Endothelial cell of umbilical vein (primary cell): ENCODE data around the gene CNTNAP1. TPM values are rescaled to one million over a fixed set of nuclear protein-coding genes. Genes with fewer than 3 reads are reported as not detected.

Experiments used
- BruUV-seq: library from RNA; stranded (reverse); fragments of 400-500 nt; replicated peaks from 2 replicates; lab custom pipeline; 2021; lab: Mats Ljungman, UMichigan
- CTCF ChIA-PET: fragments of 300-600, 350-600 bp; sonication (Branson Sonifier 250); formaldehyde crosslinking; loops from one replicate; lab custom pipeline; 2021; ENCODE audit warnings: antibody characterized with exemption, inconsistent platforms; lab: Charles Lee
- POLR2A ChIA-PET: fragments of 300-600, 350-600 bp; sonication (Branson Sonifier 250); formaldehyde crosslinking; loops from one replicate; lab custom pipeline; 2021; ENCODE audit warnings: antibody characterized with exemption, inconsistent platforms; lab: Charles Lee
- DNase-seq: peaks from one replicate; pipeline ENCODE4 v3.0.0-alpha.2; 2011; ENCODE audit warnings: low read depth, low spot score
- FAIRE-seq: peaks from 2 replicates; lab custom pipeline; 2011; peaks lifted over from hg19 to GRCh38; lab: Jason Lieb, UNC
- H2AFZ ChIP-seq: 2 replicates; pipeline ENCODE4 v1.6.0; 2012; ENCODE audit warnings: low read depth, low read length, control low read depth, inconsistent platforms
- H3K27ac ChIP-seq: 2 replicates; pipeline ENCODE4 v1.5.1; 2011; ENCODE audit warnings: low read depth, mild to moderate bottlenecking, control low read depth, low read length, moderate library complexity; ENCODE audit not compliant: insufficient read depth
- H3K27me3 ChIP-seq, 2 experiments: 2 replicates each; pipeline versions ENCODE4 v1.6.0 to v1.6.1; 2011; ENCODE audit warnings: low read length in 2 of 2, mixed read lengths in 1 of 2; ENCODE audit not compliant: control insufficient read depth in 2 of 2, insufficient read depth in 2 of 2
- H3K36me3 ChIP-seq, 2 experiments: 2 replicates in 1 of 2; 3 replicates in 1 of 2; pipeline ENCODE4 v1.5.1; 2011; ENCODE audit warnings: low read length in 2 of 2, mild to moderate bottlenecking in 1 of 2, moderate library complexity in 1 of 2; ENCODE audit not compliant: control insufficient read depth in 2 of 2, insufficient read depth in 2 of 2; ENCODE audit errors: extremely low read depth in 1 of 2
- H3K4me1 ChIP-seq: 3 replicates; pipeline ENCODE4 v1.5.1; 2011; ENCODE audit warnings: mild to moderate bottlenecking, low read length; ENCODE audit not compliant: control insufficient read depth, insufficient read depth; ENCODE audit errors: extremely low read depth
- H3K4me2 ChIP-seq: 2 replicates; pipeline ENCODE4 v1.6.1; 2011; ENCODE audit warnings: low read length, control low read depth, mixed read lengths; ENCODE audit not compliant: insufficient read depth
- H3K4me3 ChIP-seq, 3 experiments: fragments of 200-600 bp in 1 of 3; sonication (generic), shearing (Covaris generic) in 1 of 3; replicated peaks in 1 of 3; 2 replicates each; pipeline ENCODE4 v1.5.1; 2011 to 2016; ENCODE audit warnings: control low read depth in 3 of 3, low read length in 3 of 3, mild to moderate bottlenecking in 2 of 3, inconsistent platforms in 1 of 3, low read depth in 1 of 3, moderate library complexity in 1 of 3; ENCODE audit not compliant: insufficient read depth in 1 of 3
- H3K79me2 ChIP-seq: 2 replicates; pipeline ENCODE4 v1.6.0; 2012; ENCODE audit warnings: low read length, inconsistent platforms; ENCODE audit not compliant: control insufficient read depth, insufficient read depth
- H3K9ac ChIP-seq: replicated peaks from 2 replicates; pipeline ENCODE3; 2011; ENCODE audit warnings: low read length, control low read depth; ENCODE audit not compliant: insufficient read depth; ENCODE audit errors: extremely low read depth
- H3K9me1 ChIP-seq: replicated peaks from 3 replicates; pipeline ENCODE4 v1.6.0; 2011; ENCODE audit warnings: mild to moderate bottlenecking, low read length; ENCODE audit not compliant: control insufficient read depth, insufficient read depth; ENCODE audit errors: extremely low read depth
- H3K9me3 ChIP-seq: replicated peaks from 2 replicates; pipeline ENCODE4 v1.5.1; 2012; ENCODE audit warnings: low read length, inconsistent platforms; ENCODE audit not compliant: control insufficient read depth, insufficient read depth
- H4K20me1 ChIP-seq: replicated peaks from 2 replicates; pipeline ENCODE3; 2011; ENCODE audit warnings: mild to moderate bottlenecking, low read length; ENCODE audit not compliant: control insufficient read depth, insufficient read depth; ENCODE audit errors: extremely low read depth
- FOS ChIP-seq: IDR thresholded peaks from 2 replicates; pipeline ENCODE4 v1.6.1; 2011; ENCODE audit warnings: mild to moderate bottlenecking, low read length, moderate library complexity, borderline replicate concordance; ENCODE audit not compliant: insufficient read depth
- GATA2 ChIP-seq: IDR thresholded peaks from 2 replicates; pipeline ENCODE4 v1.7.0; 2011; ENCODE audit warnings: low read depth, mild to moderate bottlenecking, moderate library complexity, mixed read lengths, low read length; ENCODE audit not compliant: insufficient read length, insufficient read depth
- MYC ChIP-seq: IDR thresholded peaks from one replicate; pipeline ENCODE4 v1.6.1; 2011; ENCODE audit warnings: mild to moderate bottlenecking, low read depth, low read length
- POLR2AphosphoS5 ChIP-seq: IDR thresholded peaks from 2 replicates; pipeline ENCODE4 v1.6.1; 2012; ENCODE audit warnings: low read depth, mild to moderate bottlenecking, control low read depth, low read length, moderate library complexity; ENCODE audit not compliant: insufficient read depth
- dilution Hi-C: fragments of 300-500 bp; cut with MboI; formaldehyde crosslinking; loops from one replicate; pipeline ENCODE4 v1.15.0; 2019; ENCODE audit warnings: low sequenced_read_pairs; ENCODE audit not compliant: extremely low pct_ligation_motif_present
- intact Hi-C: fragments of 100-400 bp; cut with micrococcal nuclease; formaldehyde crosslinking; loops from one replicate; pipeline ENCODE4 v1.10.0; 2022
- polyA plus RNA-seq, 4 experiments: library from polyadenylated mRNA; depleted of rRNA in 3 of 4; stranded (reverse) in 3 of 4; unstranded in 1 of 4; fragments of >200 nt; gene quantifications; 2 replicates each; pipeline versions ENCODE4 v1.2.1 to v1.2.3, GENCODE V29; 2011 to 2012; ENCODE audit warnings: missing spikeins in 1 of 4
- total RNA-seq: library from RNA; stranded (reverse); gene quantifications from 2 replicates; pipeline ENCODE4 v1.2.3, GENCODE V29; 2021
- TF ChIP-seq, protein P1 (sequence below), 2 donors: IDR thresholded peaks; 1 replicate in 1 of 2; 2 replicates in 1 of 2; pipeline ENCODE4 v1.5.1; 2011; ENCODE audit warnings: low read length in 2 of 2, mild to moderate bottlenecking in 2 of 2, moderate library complexity in 2 of 2, control low read depth in 1 of 2, inconsistent platforms in 1 of 2, low read depth in 1 of 2; ENCODE audit not compliant: insufficient read depth in 1 of 2; ENCODE audit errors: extremely low read depth in 1 of 2

The CNTNAP1 gene
- total and polyA plus RNA-seq, 2 donors (not counting 3 experiments of a cell fraction or from before 2014, with no cell fraction given) = 26.3 to 44.8 TPM

DNA sequence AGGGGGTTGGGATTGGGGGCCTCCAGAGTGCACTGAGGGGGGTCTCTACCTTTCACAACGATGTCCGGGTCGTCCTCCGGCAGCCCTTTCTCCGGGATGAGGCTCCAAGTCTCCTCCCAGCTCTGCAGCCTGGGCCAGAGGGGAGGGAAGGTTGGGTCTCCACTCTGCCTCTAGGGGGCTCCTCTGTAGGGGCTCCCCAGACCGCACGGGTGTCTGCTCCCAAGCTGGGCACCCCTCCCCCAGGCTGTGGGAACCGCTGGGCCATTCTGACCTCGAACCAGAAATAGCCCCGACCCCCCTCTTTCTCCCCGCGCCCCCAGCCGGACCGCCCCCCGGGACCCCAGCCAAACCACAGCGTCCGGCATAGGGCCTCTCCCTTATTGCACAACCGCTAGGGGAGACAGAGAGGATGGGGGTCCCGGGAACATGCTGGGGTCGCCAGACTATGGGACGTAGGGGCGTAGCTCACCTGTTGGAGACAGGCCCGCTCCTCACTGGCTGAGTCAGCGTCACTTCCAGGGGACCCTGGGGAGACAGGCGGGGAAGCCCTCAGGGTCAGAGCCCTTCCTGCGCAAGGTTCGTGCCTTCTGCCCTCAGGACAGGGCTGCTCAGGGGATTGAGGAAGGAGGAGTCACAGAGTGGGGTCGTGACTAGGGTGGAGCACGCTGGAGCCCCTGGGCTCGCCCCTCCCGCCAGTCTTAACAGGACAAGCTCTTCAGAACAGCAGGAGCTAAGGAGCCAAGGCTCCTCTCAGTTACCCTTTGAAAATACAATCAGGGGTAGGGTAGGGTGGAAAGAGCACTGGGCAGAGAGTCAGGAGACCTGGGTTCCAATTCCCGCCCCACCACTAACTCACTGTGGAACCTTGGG, 8.2 kb upstream of the CNTNAP1 start:
- ChIA-PET POLR2A (no interaction called here), CTCF (interaction anchor here (0.8 to 8.3 kb wide), 9 partner anchors 9 to 100 kb away, joined by 3 to 109 read pairs (median 7); partner anchors contain the start of genes CNTNAP1, PSMC3IP, RETREG3 and TUBG1)
- Histone ChIP-seq H3K4me3 (no peak overlapping the region), H3K9ac (no peak overlapping the region), H3K9me3 (no peaks in the 10 kb centered on the region), H3K36me3 (peaks cover 5 to 19% of the 10 kb centered on the region in 2 experiments), H3K79me2 (no peaks in the 10 kb centered on the region), H3K4me2 (no peak overlapping the region), H3K9me1 (no peaks in the 10 kb centered on the region), H3K27me3 (no peaks in the 10 kb centered on the region), H4K20me1 (no peaks in the 10 kb centered on the region), H3K4me1 (peaks cover 22% of the 10 kb centered on the region), H2AFZ (no peak overlapping the region), H3K27ac (no peak overlapping the region)
- intact Hi-C loops = no loop called here
- no TSS peak for BruUV-seq
- no peak for TF ChIP-seq POLR2AphosphoS5
- TF ChIP-seq, protein P1, sequence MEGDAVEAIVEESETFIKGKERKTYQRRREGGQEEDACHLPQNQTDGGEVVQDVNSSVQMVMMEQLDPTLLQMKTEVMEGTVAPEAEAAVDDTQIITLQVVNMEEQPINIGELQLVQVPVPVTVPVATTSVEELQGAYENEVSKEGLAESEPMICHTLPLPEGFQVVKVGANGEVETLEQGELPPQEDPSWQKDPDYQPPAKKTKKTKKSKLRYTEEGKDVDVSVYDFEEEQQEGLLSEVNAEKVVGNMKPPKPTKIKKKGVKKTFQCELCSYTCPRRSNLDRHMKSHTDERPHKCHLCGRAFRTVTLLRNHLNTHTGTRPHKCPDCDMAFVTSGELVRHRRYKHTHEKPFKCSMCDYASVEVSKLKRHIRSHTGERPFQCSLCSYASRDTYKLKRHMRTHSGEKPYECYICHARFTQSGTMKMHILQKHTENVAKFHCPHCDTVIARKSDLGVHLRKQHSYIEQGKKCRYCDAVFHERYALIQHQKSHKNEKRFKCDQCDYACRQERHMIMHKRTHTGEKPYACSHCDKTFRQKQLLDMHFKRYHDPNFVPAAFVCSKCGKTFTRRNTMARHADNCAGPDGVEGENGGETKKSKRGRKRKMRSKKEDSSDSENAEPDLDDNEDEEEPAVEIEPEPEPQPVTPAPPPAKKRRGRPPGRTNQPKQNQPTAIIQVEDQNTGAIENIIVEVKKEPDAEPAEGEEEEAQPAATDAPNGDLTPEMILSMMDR (IDR thresholded peaks at IDR 0.05; ENCODE audit: extremely low read depth in 1 of 2, insufficient read depth in 1 of 2, low read depth in 1 of 2, low read length in 2 of 2) = peak; percentile 37 to 67
- TF ChIP-seq MYC = no peak
- no peak for TF ChIP-seq FOS
- TF ChIP-seq GATA2 = no peak
- dilution Hi-C loops = no loop called here
- peak; percentile 46 for FAIRE-seq
- DNase-seq = peak; percentile 18
